Effector memory CD8-positive, alpha-beta T cell (primary cell): ENCODE results near the gene SPATA2L.

Experiments used
- ATAC-seq: fragments of 150-1000 bp; cut with Tn5 transposase; replicated peaks from 2 replicates; pipeline ENCODE4 v1.10.0; 2021; ENCODE audit warnings: mild to moderate bottlenecking, moderate library complexity
- DNase-seq, 3 experiments: peaks; one replicate each; pipeline ENCODE4 v3.0.0; 2021
- H3K27ac Mint-ChIP-seq, 2 donors: one replicate each; pipeline ENCODE4 v1.8.0; 2022; ENCODE audit warnings: mild to moderate bottlenecking in 2 of 2, mixed read lengths in 2 of 2, moderate library complexity in 2 of 2
- H3K27me3 Mint-ChIP-seq, 2 donors: one replicate each; pipeline ENCODE4 v1.8.0; 2022; ENCODE audit warnings: mixed read lengths in 2 of 2
- H3K36me3 Mint-ChIP-seq: one replicate; pipeline ENCODE4 v1.8.0; 2022; ENCODE audit warnings: mild to moderate bottlenecking, moderate library complexity, mixed read lengths; ENCODE audit not compliant: insufficient read depth
- H3K4me1 Mint-ChIP-seq, 2 donors: one replicate each; pipeline ENCODE4 v1.8.0; 2022; ENCODE audit warnings: low read depth in 2 of 2, mixed read lengths in 2 of 2
- H3K4me3 Mint-ChIP-seq, 2 donors: one replicate each; pipeline ENCODE4 v1.8.0; 2022; ENCODE audit warnings: mild to moderate bottlenecking in 2 of 2, mixed read lengths in 2 of 2, moderate library complexity in 2 of 2
- H3K9me3 Mint-ChIP-seq, 2 donors: one replicate each; pipeline ENCODE4 v1.8.0; 2022; ENCODE audit warnings: mixed read lengths in 2 of 2
- total RNA-seq, 9 experiments: gene quantifications; one replicate each; lab custom pipeline; 2026; lab: John Stamatoyannopoulos, UW

Gene SPATA2L
- 10.0 to 24.5 (median 15.1) reads per million in 9 experiments for total RNA-seq

- H3K9me3 Mint-ChIP-seq: no peaks in the 10 kb centered on the region
- DNase-seq (peak; percentile 95 to 98 (median 95)), ATAC-seq (peak; percentile 67)
- peak within 1 kb of the TSS; percentile 88 to 89 for H3K27ac Mint-ChIP-seq
- H3K27me3 Mint-ChIP-seq: no peaks in the 10 kb centered on the region
- H3K4me1 Mint-ChIP-seq: peaks cover 10 to 18% of the 10 kb centered on the region in 2 donors
- peaks cover 37% of the 10 kb centered on the region for H3K36me3 Mint-ChIP-seq
- peak within 1 kb of the TSS; percentile 77 for H3K4me3 Mint-ChIP-seq
Measured at GRCh38 chr16:89701425-89702406, at the start of gene SPATA2L. TSS of gene SPATA2L (minus strand) at chr16:89701705. CDS start at chr16:89701232, 473 bp downstream.

DNA sequence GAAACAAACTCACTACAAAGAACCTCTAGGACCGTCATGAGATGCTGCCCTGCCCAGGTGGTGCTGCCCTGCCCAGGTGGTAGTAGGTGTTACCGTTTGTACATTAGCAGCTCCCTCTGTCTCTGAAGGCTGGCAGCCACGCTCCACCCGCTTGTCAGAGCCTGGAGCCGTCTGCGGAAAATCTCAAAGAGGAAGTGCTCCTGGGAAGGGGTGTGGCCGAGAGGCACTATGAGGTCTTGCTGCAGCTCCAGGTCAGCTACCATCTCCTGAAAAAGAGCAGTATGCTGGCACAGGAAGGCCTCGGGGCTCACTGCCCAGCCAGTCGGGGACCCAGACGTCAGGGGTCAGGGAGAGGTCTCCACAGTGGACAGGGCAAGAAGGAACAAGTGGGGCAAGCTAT is 48.1 kb upstream of the SPATA2L start:
- H3K36me3 Mint-ChIP-seq: peaks cover 26% of the 10 kb centered on the region
- ATAC-seq (no peak), DNase-seq (no peak)
- H3K27me3 Mint-ChIP-seq: no peaks in the 10 kb centered on the region
- no peak overlapping the region for H3K4me3 Mint-ChIP-seq
- H3K4me1 Mint-ChIP-seq: peaks cover 8 to 13% of the 10 kb centered on the region in 2 donors
- peak overlapping the region in 1 of 2 donors; percentile 52 for H3K27ac Mint-ChIP-seq
- no peaks in the 10 kb centered on the region for H3K9me3 Mint-ChIP-seq

GRCh38 chr16:89748921-89749320 is 47.4 kb upstream of the SPATA2L start:
- Mint-ChIP-seq H3K9me3 (no peaks in the 10 kb centered on the region), H3K36me3 (peaks cover 33% of the 10 kb centered on the region), H3K27me3 (no peaks in the 10 kb centered on the region), H3K4me1 (peaks cover 8 to 15% of the 10 kb centered on the region in 2 donors), H3K4me3 (no peak overlapping the region), H3K27ac (no peak overlapping the region)
- ATAC-seq (no peak), DNase-seq (no peak)

- H3K36me3 Mint-ChIP-seq: peaks cover 37% of the 10 kb centered on the region
- H3K9me3 Mint-ChIP-seq: no peaks in the 10 kb centered on the region
- no peaks in the 10 kb centered on the region for H3K27me3 Mint-ChIP-seq
- no peak overlapping the region for H3K4me3 Mint-ChIP-seq
- H3K27ac Mint-ChIP-seq: no peak overlapping the region
- ATAC-seq: no peak
- DNase-seq: no peak
- peaks cover 4 to 15% of the 10 kb centered on the region in 2 donors for H3K4me1 Mint-ChIP-seq
Measured at GRCh38 chr16:89748076-89748475, 46.6 kb upstream of the SPATA2L start.

DNA sequence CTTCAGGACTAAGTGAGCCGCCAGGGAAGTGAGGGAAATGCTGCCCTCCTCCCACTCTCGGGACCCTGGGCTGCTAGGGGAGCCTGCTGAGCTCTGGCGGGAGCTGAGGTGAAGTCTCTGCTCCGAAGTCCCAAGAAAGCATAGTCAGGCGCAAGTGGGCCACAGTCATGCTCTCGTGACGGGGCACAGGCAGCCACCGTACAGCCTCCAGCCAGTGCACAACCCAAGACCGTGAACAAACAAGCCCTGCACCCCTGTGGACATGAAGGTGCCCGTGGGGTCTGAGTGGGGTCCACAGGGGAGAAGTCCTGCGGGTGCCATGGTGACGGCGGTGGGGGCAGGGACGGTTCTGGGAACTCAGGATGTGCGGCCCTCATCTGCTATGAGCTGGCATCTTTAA is 44.5 kb upstream of the SPATA2L start:
- Mint-ChIP-seq H3K9me3 (no peaks in the 10 kb centered on the region), H3K4me3 (no peak overlapping the region), H3K4me1 (peaks cover 8 to 17% of the 10 kb centered on the region in 2 donors), H3K27ac (peak overlapping the region in 1 of 2 donors; percentile 82), H3K36me3 (peaks cover 57% of the 10 kb centered on the region), H3K27me3 (no peaks in the 10 kb centered on the region)
- ATAC-seq (no peak), DNase-seq (no peak)

DNA sequence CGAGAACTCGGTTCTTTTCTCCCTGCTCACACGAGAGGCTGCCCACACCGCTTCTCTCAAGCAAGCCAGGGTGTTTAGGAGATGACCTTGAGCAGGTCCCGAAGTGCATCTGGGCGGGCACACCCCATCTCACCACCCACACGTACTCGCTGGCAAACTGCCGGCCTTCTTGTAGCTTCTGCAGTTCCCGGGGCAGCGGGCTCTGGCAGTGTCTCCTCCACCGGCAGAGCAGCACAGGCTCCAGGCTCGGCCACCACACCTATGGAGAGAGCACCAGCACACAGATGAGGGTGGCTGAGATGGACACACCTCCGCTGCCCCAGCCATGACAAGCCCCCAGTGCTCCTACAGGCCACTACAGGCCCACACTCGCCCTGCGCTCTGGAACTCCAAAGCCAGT is 43.3 kb upstream of the SPATA2L start:
- Mint-ChIP-seq H3K27me3 (no peaks in the 10 kb centered on the region), H3K36me3 (peaks cover 60% of the 10 kb centered on the region), H3K4me3 (no peak overlapping the region), H3K27ac (no peak overlapping the region), H3K4me1 (peaks cover 6 to 19% of the 10 kb centered on the region in 2 donors), H3K9me3 (no peaks in the 10 kb centered on the region)
- DNase-seq (no peak), ATAC-seq (no peak)

DNA sequence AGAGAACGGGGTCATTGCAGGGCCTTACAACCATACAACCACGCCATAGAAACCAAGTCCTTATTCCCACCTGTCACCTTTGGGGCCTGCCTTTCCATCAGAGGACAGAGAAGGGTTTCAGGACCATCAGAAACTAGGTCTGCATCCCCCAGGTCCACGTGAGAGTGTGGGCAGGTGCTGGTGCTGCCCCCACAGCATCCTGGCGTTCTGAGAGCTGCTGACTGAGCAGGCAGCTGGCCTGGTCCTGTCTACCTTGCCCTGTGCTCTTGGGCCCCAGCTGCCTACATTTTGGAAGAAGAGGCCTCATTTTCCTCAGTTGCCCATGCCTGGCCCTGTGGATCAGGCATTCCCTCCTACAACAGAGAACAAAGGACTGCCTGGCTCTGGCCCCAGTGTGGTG is 41.4 kb upstream of the SPATA2L start:
- ATAC-seq (peak; percentile 33), DNase-seq (no peak)
- H3K4me3 Mint-ChIP-seq: no peak overlapping the region
- peaks cover 74% of the 10 kb centered on the region for H3K36me3 Mint-ChIP-seq
- peaks cover 8 to 22% of the 10 kb centered on the region in 2 donors for H3K4me1 Mint-ChIP-seq
- H3K27me3 Mint-ChIP-seq: no peaks in the 10 kb centered on the region
- peak overlapping the region; percentile 75 to 81 for H3K27ac Mint-ChIP-seq
- no peaks in the 10 kb centered on the region for H3K9me3 Mint-ChIP-seq

GRCh38 chr16:89741342-89742014 is 40.0 kb upstream of the SPATA2L start:
- DNase-seq (no peak), ATAC-seq (no peak)
- Mint-ChIP-seq H3K27ac (peak overlapping the region; percentile 41 to 81), H3K27me3 (no peaks in the 10 kb centered on the region), H3K9me3 (no peaks in the 10 kb centered on the region), H3K36me3 (peaks cover 82% of the 10 kb centered on the region), H3K4me1 (peaks cover 17 to 35% of the 10 kb centered on the region in 2 donors), H3K4me3 (no peak overlapping the region)

DNA sequence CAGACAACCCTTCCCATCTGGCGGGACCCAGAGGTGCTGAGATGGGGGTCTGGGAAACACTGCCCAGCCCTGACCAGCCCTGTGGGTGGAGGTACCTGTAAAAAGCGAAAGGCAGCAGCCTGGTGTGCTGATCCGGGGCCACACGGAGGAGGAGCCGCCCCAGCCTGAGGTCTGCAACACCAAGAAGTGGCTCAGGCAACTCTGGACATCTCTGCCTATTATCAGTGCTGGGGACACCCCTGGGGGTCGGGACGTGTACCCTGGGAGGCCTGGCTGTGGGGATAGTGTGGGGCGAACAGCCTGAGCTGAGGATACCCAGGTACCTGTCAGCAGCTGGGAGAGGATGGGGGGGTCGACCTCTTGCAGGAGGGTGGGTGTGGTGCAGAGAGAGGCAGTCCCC is 37.9 kb upstream of the SPATA2L start:
- Mint-ChIP-seq H3K27ac (peak overlapping the region in 1 of 2 donors; percentile 75), H3K36me3 (peaks cover 95% of the 10 kb centered on the region), H3K27me3 (no peaks in the 10 kb centered on the region), H3K4me3 (no peak overlapping the region), H3K9me3 (no peaks in the 10 kb centered on the region), H3K4me1 (peaks cover 24 to 36% of the 10 kb centered on the region in 2 donors)
- DNase-seq: no peak
- no peak for ATAC-seq

DNA sequence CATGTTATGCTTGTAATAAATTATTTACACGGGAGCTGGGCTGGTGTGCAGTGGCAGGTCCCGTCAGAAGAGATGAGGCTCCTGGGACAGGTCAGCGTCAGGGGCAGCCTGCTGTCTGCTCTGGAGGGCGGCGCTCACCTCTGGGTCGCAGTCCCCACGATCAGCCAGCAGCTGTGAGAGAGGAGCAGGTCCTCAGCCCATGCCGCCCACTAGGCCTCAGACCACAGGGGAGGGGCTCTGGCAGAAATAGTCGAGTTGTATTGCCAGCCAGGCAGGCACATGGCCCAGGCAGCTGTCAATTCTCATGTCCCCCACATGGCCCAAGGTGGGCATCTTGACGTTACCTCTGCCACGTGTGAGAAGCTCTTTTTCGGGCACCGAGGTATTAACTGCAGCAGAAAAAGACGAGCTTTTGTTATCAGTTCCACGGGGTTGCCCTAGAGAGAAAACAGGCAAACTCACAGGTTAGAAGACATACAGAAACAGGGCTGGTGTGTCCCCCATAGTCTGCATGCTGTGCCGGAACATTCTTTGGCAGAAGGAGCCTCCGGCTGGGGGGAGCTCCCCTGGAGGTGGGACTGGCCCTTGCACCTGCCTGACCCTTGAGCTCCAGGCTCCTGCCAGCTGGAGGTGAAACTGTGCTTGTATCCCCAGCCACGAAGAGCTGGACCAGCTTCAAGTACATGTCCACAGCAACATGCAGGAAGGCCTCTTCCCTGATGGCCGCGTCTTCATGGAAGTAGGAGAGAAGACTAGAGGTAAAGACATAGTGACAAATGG is 37.2 kb upstream of the SPATA2L start:
- Mint-ChIP-seq H3K4me1 (peaks cover 25 to 33% of the 10 kb centered on the region in 2 donors), H3K27ac (peak overlapping the region in 1 of 2 donors; percentile 75), H3K36me3 (peaks cover 96% of the 10 kb centered on the region), H3K4me3 (peak overlapping the region in 1 of 2 donors; percentile 33), H3K9me3 (no peaks in the 10 kb centered on the region), H3K27me3 (no peaks in the 10 kb centered on the region)
- ATAC-seq: no peak
- no peak for DNase-seq

- no peaks in the 10 kb centered on the region for H3K27me3 Mint-ChIP-seq
- DNase-seq (no peak), ATAC-seq (no peak)
- H3K4me1 Mint-ChIP-seq: peaks cover 30 to 32% of the 10 kb centered on the region in 2 donors
- peaks cover 100% of the 10 kb centered on the region for H3K36me3 Mint-ChIP-seq
- peak overlapping the region in 1 of 2 donors; percentile 75 for H3K27ac Mint-ChIP-seq
- H3K4me3 Mint-ChIP-seq: peak overlapping the region in 1 of 2 donors; percentile 55
- H3K9me3 Mint-ChIP-seq: no peaks in the 10 kb centered on the region
Measured at GRCh38 chr16:89738072-89738377, 36.5 kb upstream of the SPATA2L start.

GRCh38 chr16:89737341-89738071 is 36.0 kb upstream of the SPATA2L start:
- Mint-ChIP-seq H3K9me3 (no peaks in the 10 kb centered on the region), H3K4me3 (peak overlapping the region; percentile 47 to 55), H3K27me3 (no peaks in the 10 kb centered on the region), H3K27ac (peak overlapping the region; percentile 62 to 75), H3K36me3 (peaks cover 100% of the 10 kb centered on the region), H3K4me1 (peaks cover 31 to 33% of the 10 kb centered on the region in 2 donors)
- peak; percentile 89 for ATAC-seq
- peak; percentile 33 to 39 (median 35) for DNase-seq
